ENCODE measurements around the gene SNX19.

DNA sequence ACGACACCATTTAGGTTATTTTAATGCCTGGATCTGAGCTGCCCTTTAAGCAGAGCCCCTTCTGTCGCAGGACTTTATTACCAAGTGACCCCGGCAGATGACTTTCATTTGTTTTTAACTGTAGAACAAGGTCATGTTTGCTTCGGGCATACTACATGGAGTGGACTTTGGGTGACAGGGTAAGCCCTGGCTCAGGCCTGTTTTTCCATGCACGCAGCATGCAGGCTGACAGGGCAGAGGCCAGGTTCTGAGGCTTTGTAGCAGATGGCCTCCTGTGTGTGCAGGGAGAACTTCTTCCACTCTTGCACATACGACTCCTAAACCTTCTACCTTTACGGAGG, 50.5 kb downstream of the SNX19 start:
- TF ChIP-seq, protein P1, sequence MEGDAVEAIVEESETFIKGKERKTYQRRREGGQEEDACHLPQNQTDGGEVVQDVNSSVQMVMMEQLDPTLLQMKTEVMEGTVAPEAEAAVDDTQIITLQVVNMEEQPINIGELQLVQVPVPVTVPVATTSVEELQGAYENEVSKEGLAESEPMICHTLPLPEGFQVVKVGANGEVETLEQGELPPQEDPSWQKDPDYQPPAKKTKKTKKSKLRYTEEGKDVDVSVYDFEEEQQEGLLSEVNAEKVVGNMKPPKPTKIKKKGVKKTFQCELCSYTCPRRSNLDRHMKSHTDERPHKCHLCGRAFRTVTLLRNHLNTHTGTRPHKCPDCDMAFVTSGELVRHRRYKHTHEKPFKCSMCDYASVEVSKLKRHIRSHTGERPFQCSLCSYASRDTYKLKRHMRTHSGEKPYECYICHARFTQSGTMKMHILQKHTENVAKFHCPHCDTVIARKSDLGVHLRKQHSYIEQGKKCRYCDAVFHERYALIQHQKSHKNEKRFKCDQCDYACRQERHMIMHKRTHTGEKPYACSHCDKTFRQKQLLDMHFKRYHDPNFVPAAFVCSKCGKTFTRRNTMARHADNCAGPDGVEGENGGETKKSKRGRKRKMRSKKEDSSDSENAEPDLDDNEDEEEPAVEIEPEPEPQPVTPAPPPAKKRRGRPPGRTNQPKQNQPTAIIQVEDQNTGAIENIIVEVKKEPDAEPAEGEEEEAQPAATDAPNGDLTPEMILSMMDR (IDR thresholded peaks at IDR 0.05), result no peak
- TF ChIP-seq POLR2A (IDR thresholded peaks at IDR 0.05), result no peak
